T-helper 9 cell (primary cell): Measurements from ENCODE around the gene SEC62.

Experiments used
- DNase-seq: peaks from one replicate; pipeline ENCODE4 v3.0.0-alpha.2; 2020
- total RNA-seq, 2 donors: gene quantifications; one replicate each; lab custom pipeline; 2026; lab: John Stamatoyannopoulos, UW

The SEC62 gene, protein sequence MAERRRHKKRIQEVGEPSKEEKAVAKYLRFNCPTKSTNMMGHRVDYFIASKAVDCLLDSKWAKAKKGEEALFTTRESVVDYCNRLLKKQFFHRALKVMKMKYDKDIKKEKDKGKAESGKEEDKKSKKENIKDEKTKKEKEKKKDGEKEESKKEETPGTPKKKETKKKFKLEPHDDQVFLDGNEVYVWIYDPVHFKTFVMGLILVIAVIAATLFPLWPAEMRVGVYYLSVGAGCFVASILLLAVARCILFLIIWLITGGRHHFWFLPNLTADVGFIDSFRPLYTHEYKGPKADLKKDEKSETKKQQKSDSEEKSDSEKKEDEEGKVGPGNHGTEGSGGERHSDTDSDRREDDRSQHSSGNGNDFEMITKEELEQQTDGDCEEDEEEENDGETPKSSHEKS
- 98.5 to 153 reads per million in 2 donors for total RNA-seq

DNA sequence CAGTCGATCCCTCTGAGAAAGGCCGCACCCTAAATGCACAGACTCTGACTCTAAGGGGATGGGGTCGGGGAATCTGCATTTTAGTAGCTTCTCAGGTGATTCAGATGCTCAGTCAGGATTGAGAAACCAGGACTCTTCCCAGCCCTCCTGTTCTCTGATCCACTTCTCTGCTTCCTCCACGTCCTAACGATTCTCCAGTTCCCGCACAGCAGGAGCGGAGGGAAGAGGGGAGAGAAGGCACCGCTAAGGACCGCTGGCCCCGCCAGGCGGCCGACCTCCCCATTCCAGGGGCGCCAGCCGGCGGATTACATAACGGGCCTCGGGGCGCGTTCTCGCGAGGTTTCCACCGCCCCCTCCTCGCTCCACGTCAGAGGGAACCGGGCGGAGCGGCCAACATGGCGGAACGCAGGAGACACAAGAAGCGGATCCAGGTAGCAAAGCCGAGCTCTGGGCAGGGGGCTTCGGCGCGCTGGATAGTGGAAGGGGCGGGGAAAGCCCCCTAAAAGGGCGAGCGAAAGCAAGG lies at the start of gene SEC62:
TSS of gene SEC62 (plus strand) at position 380 of the 523 bp plus-strand sequence. CDS start at position 396, 16 bp downstream.
- DNase-seq = peak; percentile 94

GRCh38 chr3:169923189-169923588 lies 43.4 kb upstream of the SEC62 start:
- no peak for DNase-seq

- no peak for DNase-seq
Measured at GRCh38 chr3:169923831-169924230, 42.8 kb upstream of the SEC62 start.

GRCh38 chr3:169929830-169930519 lies 36.6 kb upstream of the SEC62 start:
- DNase-seq = no peak

DNA sequence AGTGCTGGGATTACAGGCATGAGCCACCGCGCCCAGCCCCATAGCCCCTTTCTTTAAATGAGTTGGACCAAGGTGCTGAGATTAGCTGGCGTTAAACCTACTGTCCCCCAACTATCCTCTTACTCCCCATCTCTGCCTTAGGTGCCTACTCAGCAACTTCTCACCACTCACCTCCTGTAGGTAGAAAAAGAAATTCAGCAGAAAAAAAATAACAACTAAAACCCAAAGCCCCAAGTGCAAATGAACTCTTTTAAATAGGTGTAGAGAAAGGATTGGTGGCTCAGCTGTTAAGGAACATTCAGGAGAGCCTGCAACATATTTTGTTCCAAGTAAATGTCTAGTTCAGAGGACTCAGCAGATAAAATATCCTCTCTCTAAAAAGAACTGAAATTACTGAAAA lies 35.8 kb upstream of the SEC62 start:
- no peak for DNase-seq

DNA sequence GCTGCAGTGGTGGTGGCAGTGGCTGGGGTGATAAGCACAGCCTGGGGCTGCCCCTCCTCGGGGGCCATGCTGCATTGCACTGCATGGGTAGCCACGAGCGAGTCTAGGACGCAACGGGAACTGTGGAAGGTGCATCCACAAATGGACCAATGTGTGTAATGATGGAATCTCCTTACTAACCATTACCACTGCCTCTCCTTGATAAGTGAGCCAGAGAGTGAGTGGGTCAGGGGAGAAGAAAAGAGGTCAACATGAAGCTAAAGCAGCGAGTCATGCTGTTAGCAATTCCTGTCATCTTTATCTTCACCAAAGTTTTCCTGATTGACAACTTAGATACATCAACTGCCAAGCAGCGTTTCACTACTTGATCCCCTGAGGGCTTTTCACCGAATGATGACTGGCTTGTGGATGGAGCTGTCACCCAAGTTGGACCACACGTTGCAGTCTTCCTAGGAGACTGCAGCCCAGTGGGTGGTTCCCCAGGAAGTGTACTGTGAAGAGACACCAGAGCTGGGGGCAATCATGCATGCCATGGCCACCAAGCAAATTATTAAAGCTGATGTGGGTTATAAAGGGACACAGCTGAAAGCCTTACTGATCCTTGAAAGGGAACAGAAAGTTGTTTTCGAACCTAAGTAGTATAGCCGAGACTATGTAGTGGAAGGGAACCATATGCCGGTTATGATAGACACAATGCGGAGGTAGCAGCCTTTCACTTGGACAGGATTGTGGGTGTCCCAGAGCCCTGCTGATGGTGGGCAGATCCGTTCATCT lies 34.7 kb upstream of the SEC62 start:
- no peak for DNase-seq

DNA sequence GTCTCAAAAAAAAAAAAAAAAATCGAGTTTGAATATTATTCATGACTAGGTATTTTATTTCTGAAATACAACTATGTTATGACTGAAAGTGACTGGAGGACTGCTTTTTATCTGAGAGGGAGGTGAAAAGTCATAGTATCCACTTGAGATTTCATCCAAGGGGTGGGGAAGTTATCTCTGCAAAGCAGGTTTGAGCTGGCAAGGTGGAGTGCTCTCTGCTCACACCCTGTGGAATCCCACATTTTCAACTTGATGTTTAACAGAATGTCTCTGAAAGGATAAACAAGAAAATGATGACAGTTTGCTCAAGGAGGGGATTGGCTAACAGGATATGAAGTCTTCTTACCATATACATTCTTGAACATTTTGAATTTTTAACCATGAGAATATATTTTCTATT lies 27.3 kb upstream of the SEC62 start:
- DNase-seq = no peak

DNA sequence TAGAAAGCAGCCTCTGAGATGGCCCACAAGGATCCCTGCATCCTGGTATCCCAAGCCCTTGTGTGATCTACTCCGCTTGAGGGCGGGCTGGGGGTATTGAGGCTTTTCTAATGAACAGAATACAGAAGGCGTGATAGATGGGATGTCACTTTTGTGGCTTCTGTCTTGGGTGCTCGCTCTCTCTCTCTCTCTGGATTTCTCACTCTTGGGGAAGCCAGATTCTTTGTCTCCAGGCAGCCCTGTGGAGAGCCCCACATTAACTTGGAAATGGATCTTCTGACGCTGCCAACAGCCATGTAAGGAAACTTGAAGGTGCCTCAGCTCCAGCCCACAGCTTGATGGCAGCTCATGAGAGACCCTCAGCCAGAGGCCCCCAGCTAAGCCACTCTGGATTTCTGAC lies 26.9 kb upstream of the SEC62 start:
- no peak for DNase-seq

DNA sequence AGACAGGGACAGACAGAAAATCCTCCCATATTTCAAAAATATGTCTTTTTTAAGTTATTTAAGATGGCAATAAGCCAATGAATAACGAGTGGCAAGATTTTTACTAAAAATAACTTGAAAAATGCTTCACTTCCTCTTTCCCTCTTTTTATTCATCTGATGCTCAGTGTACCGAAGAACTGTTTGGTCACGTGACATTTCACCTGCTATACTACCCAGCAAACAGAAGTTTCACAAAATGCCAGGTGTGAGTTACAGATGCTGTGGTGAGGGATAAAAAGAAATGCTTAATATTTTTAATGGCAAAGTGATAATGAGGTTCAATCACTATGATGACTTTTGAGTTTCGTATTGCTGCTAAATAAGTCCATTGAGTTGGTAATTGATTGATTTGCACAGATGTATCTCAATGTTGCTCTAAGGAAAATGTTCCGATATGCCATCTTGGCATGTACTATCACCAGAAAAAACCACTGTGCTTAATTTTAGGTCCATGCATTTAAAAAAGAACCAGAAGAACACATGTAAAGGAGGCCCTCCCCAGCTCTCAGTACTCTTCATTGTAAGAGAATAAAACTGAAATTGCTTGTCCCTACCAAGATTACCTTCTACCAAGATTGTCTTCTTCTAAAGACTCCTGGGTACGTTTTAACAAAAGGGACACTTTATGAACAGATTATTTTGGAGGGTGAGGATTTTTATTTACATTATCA lies 26.0 kb upstream of the SEC62 start:
- DNase-seq = no peak

- no peak for DNase-seq
Measured at GRCh38 chr3:169945313-169945712, 21.3 kb upstream of the SEC62 start.

DNA sequence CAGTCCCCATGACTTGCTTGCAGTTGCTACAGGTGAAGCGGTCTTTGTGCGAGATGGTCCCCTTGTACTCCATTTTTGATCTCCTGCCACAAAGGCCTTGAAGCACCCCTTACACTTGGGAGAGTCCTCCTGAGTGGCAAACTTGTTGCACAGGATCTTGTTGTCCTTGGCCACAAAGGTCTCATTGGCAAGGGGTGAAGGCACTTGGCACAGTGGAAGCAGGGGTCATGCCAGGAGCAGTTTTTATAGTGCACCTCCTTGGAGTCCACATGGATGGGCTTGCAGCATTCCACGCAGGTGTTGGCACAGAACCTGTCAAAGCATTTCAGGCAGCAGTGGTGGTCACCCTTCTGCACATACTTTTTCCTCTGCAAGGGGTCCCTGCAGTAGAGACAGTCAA lies 20.3 kb upstream of the SEC62 start:
- no peak for DNase-seq

DNA sequence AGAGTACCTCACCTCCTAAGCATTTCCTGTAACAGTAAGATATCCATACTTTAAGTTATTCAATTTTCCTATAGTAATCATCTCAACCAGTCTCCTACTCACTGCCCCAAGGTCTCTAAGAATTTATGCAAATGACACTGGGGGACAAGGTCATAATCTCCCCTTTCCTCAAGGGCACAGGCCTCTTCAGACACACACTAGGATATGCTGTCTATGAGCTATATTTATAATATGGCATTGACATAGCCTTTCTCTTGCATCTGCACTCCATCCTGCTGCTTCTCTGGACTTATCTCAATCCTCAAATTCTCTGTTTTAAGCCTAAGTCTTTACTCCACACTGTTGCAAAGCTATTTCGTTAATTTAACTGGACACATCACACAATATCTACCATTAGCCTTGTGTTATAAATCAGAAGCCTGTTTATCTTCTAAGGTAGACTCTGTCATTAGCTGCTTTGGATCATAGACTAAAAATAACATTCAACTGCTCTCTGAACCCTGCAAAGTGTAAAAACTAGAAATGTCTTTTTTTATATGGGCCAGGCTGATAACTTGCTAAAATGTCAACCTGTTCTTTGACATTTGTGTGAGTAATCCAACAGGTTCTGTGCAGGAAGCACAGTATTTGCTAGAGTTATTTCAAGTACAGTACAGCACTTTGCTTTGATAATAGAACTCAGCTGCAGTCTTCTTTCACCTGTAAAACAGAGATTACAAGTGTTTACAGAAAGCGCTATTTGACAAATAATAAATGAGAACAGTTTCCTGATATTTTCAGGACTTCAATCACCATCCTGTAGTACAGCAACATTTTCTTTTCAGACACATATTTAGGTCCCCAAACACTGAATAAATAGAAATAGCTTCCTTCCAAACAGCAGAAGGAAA lies 17.8 kb upstream of the SEC62 start:
- no peak for DNase-seq

- DNase-seq = no peak
Measured at GRCh38 chr3:169952045-169952444, 14.6 kb upstream of the SEC62 start.

DNA sequence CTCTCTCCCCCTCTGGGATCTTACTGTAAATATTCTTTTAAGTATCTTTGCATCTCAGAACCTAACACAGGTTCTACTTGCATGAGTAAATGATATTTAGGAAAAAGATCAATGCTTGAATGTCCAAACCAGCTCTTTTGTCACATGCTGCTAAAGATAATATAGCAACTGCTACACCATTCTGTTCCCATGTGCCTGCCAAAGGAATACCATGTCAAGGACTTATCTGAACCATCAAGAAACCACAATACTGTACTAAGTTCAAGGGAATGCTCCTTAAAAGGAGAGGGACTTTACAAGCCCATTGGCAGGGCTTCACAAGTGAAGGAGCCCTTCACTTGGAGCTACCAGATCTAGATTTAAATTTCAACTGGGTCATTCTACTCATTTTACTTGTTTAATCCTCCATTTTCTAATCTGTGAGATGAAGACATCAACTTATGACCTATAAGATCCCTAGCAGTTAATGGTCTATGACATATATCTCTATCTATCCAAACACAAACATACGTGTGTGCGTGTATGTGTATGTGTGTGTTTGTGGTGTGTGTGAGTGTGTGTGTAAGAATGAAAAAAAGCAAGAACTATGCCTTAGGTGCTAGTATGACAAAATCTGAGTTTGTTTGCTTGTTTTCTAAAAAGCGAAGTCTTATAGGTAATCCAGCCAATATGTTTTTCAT lies 13.0 kb upstream of the SEC62 start:
- no peak for DNase-seq

- DNase-seq = no peak
Measured at GRCh38 chr3:169954142-169954756, 12.4 kb upstream of the SEC62 start.

GRCh38 chr3:169955406-169955805 lies 11.2 kb upstream of the SEC62 start:
- no peak for DNase-seq

DNA sequence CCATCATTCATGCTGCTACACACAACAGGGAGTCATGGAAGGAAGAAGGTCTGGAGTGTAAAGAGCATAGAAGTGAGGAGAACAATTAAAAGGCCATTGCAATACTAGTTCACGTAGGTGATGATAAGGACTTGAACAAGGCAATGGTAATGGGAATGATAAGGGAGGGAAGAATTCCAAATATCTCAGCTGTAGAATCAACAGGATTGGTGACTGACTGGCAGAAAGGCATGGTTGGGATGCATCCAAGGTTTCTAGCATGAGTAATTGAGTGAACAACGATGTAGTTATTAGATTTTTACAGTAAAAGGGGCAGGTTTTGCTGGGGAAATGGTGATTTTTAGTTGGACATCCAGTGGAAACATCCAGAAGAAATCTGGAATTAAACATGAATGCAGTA lies 2.4 kb upstream of the SEC62 start:
- DNase-seq = no peak

- DNase-seq = no peak
Measured at GRCh38 chr3:169965562-169966427, 812 bp upstream of the SEC62 start.
